Esophagus squamous epithelium (tissue), 4 donors: Measurements from ENCODE around the gene OR6N1.

Source experiments
- POLR2A ChIP-seq, 4 donors: fragments of 450-650 bp; IDR thresholded peaks; one replicate each; pipeline ENCODE4 v1.6.1; 2017; ENCODE audit warnings: antibody characterized with exemption in 4 of 4, mild to moderate bottlenecking in 4 of 4, moderate library complexity in 3 of 4
- TF ChIP-seq, protein P1 (sequence below), 6 experiments: fragments of 450-650 bp in 4 of 6; fragments of 200-600 bp in 2 of 6; sonication (generic) in 2 of 6; IDR thresholded peaks; one replicate each; pipeline ENCODE4 v1.5.1; 2016 to 2019; ENCODE audit warnings: antibody characterized with exemption in 6 of 6, mild to moderate bottlenecking in 4 of 6, moderate library complexity in 4 of 6

DNA sequence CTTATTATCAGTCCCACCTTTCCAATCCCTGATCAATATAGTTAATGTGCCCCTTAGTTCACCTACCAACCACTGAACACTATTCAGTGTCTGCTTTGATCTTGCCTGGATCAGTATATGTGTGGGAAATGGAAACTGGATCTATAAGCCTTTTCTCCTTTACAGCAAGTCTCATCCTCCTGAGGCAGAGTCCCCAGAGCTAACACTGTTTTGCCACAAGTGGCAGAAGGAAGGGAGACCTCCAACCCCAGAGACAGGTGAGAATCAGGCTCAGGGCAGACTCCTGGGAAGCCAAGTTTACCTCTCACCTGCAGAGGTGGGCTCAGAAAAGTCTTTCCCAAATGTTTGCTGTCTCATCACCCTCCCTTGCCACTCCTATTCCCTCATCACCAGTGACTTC lies 9.1 kb upstream of the OR6N1 start, which contains the start of gene OR6N2:
- TF ChIP-seq, protein P1, sequence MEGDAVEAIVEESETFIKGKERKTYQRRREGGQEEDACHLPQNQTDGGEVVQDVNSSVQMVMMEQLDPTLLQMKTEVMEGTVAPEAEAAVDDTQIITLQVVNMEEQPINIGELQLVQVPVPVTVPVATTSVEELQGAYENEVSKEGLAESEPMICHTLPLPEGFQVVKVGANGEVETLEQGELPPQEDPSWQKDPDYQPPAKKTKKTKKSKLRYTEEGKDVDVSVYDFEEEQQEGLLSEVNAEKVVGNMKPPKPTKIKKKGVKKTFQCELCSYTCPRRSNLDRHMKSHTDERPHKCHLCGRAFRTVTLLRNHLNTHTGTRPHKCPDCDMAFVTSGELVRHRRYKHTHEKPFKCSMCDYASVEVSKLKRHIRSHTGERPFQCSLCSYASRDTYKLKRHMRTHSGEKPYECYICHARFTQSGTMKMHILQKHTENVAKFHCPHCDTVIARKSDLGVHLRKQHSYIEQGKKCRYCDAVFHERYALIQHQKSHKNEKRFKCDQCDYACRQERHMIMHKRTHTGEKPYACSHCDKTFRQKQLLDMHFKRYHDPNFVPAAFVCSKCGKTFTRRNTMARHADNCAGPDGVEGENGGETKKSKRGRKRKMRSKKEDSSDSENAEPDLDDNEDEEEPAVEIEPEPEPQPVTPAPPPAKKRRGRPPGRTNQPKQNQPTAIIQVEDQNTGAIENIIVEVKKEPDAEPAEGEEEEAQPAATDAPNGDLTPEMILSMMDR (IDR thresholded peaks at IDR 0.05), result no peak
- no peak for TF ChIP-seq POLR2A (IDR thresholded peaks at IDR 0.05)
